Neural cell (in vitro differentiated cells): Measurements from ENCODE around the gene AGPAT2. TPM values are rescaled to one million over a fixed set of nuclear protein-coding genes. Genes with fewer than 3 reads are reported as not detected.

Source experiments
- H2AFZ ChIP-seq: fragments of 200-600, 300-800 bp; sonication (generic), shearing (Covaris generic); 2 replicates; pipeline ENCODE4 v1.6.0; 2014; ENCODE audit warnings: low read depth, mild to moderate bottlenecking, antibody characterized with exemption, low read length, moderate library complexity
- H3F3A ChIP-seq: fragments of 200-600 bp; shearing (Covaris generic); 2 replicates; pipeline ENCODE4 v1.6.1; 2016; ENCODE audit warnings: mild to moderate bottlenecking, moderate library complexity, mixed read lengths, antibody characterized with exemption, low read length; ENCODE audit not compliant: insufficient read depth, poor library complexity, severe bottlenecking
- H3K27ac ChIP-seq: fragments of 200-600, 300-800 bp; sonication (generic), shearing (Covaris generic); 2 replicates; pipeline ENCODE4 v1.5.1; 2014; ENCODE audit warnings: mild to moderate bottlenecking, low read length, moderate library complexity
- H3K27me3 ChIP-seq: fragments of 300-800, 200-600 bp; sonication (generic), shearing (Covaris generic); 2 replicates; pipeline ENCODE4 v1.6.0; 2014; ENCODE audit warnings: mild to moderate bottlenecking, low read depth, low read length, moderate library complexity; ENCODE audit not compliant: insufficient read depth
- H3K36me3 ChIP-seq: fragments of 300-800, 200-600 bp; sonication (generic), shearing (Covaris generic); 2 replicates; pipeline ENCODE4 v1.5.1; 2014; ENCODE audit warnings: mild to moderate bottlenecking, antibody characterized with exemption, low read length, moderate library complexity; ENCODE audit not compliant: insufficient read depth
- H3K4me2 ChIP-seq: fragments of 300-800, 200-600 bp; sonication (generic), shearing (Covaris generic); 2 replicates; pipeline ENCODE4 v1.6.0; 2014; ENCODE audit warnings: mild to moderate bottlenecking, low read length
- H3K4me3 ChIP-seq: fragments of 300-800, 200-600 bp; sonication (generic), shearing (Covaris generic); 2 replicates; pipeline ENCODE4 v1.5.1; 2014; ENCODE audit warnings: mild to moderate bottlenecking, low read length, moderate library complexity
- H3K79me2 ChIP-seq: fragments of 200-600 bp; shearing (Covaris generic); replicated peaks from 2 replicates; pipeline ENCODE4 v1.6.0; 2014; ENCODE audit warnings: mild to moderate bottlenecking, low read length, moderate library complexity; ENCODE audit not compliant: insufficient read depth
- H3K9ac ChIP-seq: fragments of 300-800, 200-600 bp; sonication (generic), shearing (Covaris generic); 2 replicates; pipeline ENCODE4 v1.6.1; 2016; ENCODE audit warnings: mild to moderate bottlenecking, low read length, mixed read lengths
- H3K9me2 ChIP-seq: fragments of 200-600 bp; shearing (Covaris generic); 2 replicates; pipeline ENCODE4 v1.6.1; 2016; ENCODE audit warnings: mild to moderate bottlenecking, low read length, mixed read lengths; ENCODE audit not compliant: insufficient read depth
- H3K9me3 ChIP-seq: fragments of 200-600, 300-800 bp; sonication (generic), shearing (Covaris generic); 2 replicates; pipeline ENCODE4 v1.6.1; 2016; ENCODE audit warnings: mild to moderate bottlenecking, mixed run types, low read length, moderate library complexity, mixed read lengths
- H4K20me1 ChIP-seq: fragments of 200-600 bp; shearing (Covaris generic); 2 replicates; pipeline ENCODE4 v1.6.1; 2016; ENCODE audit warnings: mild to moderate bottlenecking, mixed run types; ENCODE audit not compliant: insufficient read depth
- CTCF ChIP-seq: fragments of 450-650 bp; IDR thresholded peaks from 2 replicates; pipeline ENCODE4 v1.5.1; 2014; ENCODE audit warnings: antibody characterized with exemption, mild to moderate bottlenecking, moderate library complexity; ENCODE audit not compliant: poor library complexity, severe bottlenecking
- EP300 ChIP-seq: fragments of 450-650 bp; conservative IDR thresholded peaks from 2 replicates; pipeline ENCODE4 v1.6.1; 2014; ENCODE audit warnings: antibody characterized with exemption, mild to moderate bottlenecking, moderate library complexity; ENCODE audit not compliant: poor library complexity, severe bottlenecking
- EZH2 ChIP-seq: fragments of 200-600, 300-800 bp; shearing (Covaris generic), sonication (generic); IDR thresholded peaks from 2 replicates; pipeline ENCODE4 v1.6.1; 2014; ENCODE audit warnings: antibody characterized with exemption, low read length, borderline replicate concordance, mild to moderate bottlenecking; ENCODE audit not compliant: insufficient read depth, poor library complexity, severe bottlenecking
- MXI1 ChIP-seq: fragments of 450-650 bp; conservative IDR thresholded peaks from 2 replicates; pipeline ENCODE4 v1.6.1; 2014; ENCODE audit warnings: antibody characterized with exemption, mild to moderate bottlenecking; ENCODE audit not compliant: poor library complexity, severe bottlenecking
- POLR2AphosphoS5 ChIP-seq: IDR thresholded peaks from 2 replicates; pipeline ENCODE4 v1.6.1; 2012
- RAD21 ChIP-seq: fragments of 450-650 bp; conservative IDR thresholded peaks from 2 replicates; pipeline ENCODE4 v1.6.1; 2014; ENCODE audit warnings: antibody characterized with exemption, mild to moderate bottlenecking, moderate library complexity
- REST ChIP-seq: IDR thresholded peaks from 2 replicates; pipeline ENCODE4 v1.6.1; 2012; ENCODE audit warnings: borderline replicate concordance
- SMC3 ChIP-seq: fragments of 450-650 bp; conservative IDR thresholded peaks from 2 replicates; pipeline ENCODE4 v1.6.1; 2014; ENCODE audit warnings: antibody characterized with exemption, mild to moderate bottlenecking, moderate library complexity; ENCODE audit not compliant: poor library complexity
- TAF1 ChIP-seq: IDR thresholded peaks from 2 replicates; pipeline ENCODE4 v1.6.1; 2012; ENCODE audit warnings: low read depth
- polyA plus RNA-seq: library from polyadenylated mRNA; depleted of rRNA; stranded (reverse); fragments of >200 nt; gene quantifications from 2 replicates; pipeline ENCODE4 v1.2.3, GENCODE V29; 2014

The AGPAT2 gene
- polyA plus RNA-seq, 1 donor from 2014 or later: 1.3 TPM

- Histone ChIP-seq H4K20me1 (no peaks in the 10 kb centered on the region), H2AFZ (no peak overlapping the region), H3K9me3 (no peaks in the 10 kb centered on the region), H3K79me2 (no peaks in the 10 kb centered on the region), H3K36me3 (no peaks in the 10 kb centered on the region), H3K4me3 (no peak overlapping the region), H3K9ac (no peak overlapping the region), H3F3A (no peaks in the 10 kb centered on the region), H3K9me2 (no peaks in the 10 kb centered on the region), H3K4me2 (no peak overlapping the region), H3K27me3 (no peaks in the 10 kb centered on the region), H3K27ac (no peak overlapping the region)
- TF ChIP-seq EP300 (no peak), RAD21 (no peak), MXI1 (no peak), EZH2 (no peak)
Measured at GRCh38 chr9:136656183-136656738, 31.0 kb downstream of the AGPAT2 start.

- Histone ChIP-seq H3K27me3 (no peaks in the 10 kb centered on the region), H3K9ac (no peak overlapping the region), H3K9me2 (no peaks in the 10 kb centered on the region), H3K4me3 (no peak overlapping the region), H2AFZ (no peak overlapping the region), H3K27ac (no peak overlapping the region), H3K79me2 (no peaks in the 10 kb centered on the region), H3K9me3 (no peaks in the 10 kb centered on the region), H3K4me2 (no peak overlapping the region), H3K36me3 (no peaks in the 10 kb centered on the region), H4K20me1 (no peaks in the 10 kb centered on the region), H3F3A (no peaks in the 10 kb centered on the region)
- no peak for TF ChIP-seq REST
- no peak for TF ChIP-seq EP300
- TF ChIP-seq POLR2AphosphoS5: no peak
- no peak for TF ChIP-seq RAD21
- TF ChIP-seq EZH2: no peak
- TF ChIP-seq TAF1: no peak
- TF ChIP-seq CTCF: no peak
- TF ChIP-seq MXI1: no peak
- no peak for TF ChIP-seq SMC3
Measured at GRCh38 chr9:136655536-136656182, 31.6 kb downstream of the AGPAT2 start.
